ENCODE measurements around the gene CCSER1.

GRCh38 chr4:90357117-90357710 lies 230.0 kb downstream of the CCSER1 start:
- TF ChIP-seq, protein P1, sequence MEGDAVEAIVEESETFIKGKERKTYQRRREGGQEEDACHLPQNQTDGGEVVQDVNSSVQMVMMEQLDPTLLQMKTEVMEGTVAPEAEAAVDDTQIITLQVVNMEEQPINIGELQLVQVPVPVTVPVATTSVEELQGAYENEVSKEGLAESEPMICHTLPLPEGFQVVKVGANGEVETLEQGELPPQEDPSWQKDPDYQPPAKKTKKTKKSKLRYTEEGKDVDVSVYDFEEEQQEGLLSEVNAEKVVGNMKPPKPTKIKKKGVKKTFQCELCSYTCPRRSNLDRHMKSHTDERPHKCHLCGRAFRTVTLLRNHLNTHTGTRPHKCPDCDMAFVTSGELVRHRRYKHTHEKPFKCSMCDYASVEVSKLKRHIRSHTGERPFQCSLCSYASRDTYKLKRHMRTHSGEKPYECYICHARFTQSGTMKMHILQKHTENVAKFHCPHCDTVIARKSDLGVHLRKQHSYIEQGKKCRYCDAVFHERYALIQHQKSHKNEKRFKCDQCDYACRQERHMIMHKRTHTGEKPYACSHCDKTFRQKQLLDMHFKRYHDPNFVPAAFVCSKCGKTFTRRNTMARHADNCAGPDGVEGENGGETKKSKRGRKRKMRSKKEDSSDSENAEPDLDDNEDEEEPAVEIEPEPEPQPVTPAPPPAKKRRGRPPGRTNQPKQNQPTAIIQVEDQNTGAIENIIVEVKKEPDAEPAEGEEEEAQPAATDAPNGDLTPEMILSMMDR (conservative IDR thresholded peaks at IDR 0.05; ENCODE audit: low read length), result peak; percentile 75
- TF ChIP-seq EZH2phosphoT487 (IDR thresholded peaks at IDR 0.05; ENCODE audit: borderline replicate concordance), result no peak

Data from Loucy (cell line).